Activated B cell treated with CpG ODN at 0.5 μM for 24 hours (primary cell): ENCODE measurements around the gene CAPN15. TPM values are rescaled to one million over a fixed set of nuclear protein-coding genes. Genes with fewer than 3 reads are reported as not detected.
A peak's percentile ranks its signal among the peaks of the same experiment; 100 is the strongest.

Experiments
- ATAC-seq: fragments of 200-7000 bp; cut with Tn5 transposase; one replicate; pipeline ENCODE4 v1.10.0; 2021; ENCODE audit warnings: low read depth, mild to moderate bottlenecking, moderate library complexity
- CTCF ChIA-PET: fragments of 350-600 bp; sonication (Branson Sonifier 250); formaldehyde crosslinking; loops from one replicate; lab custom pipeline; 2021; ENCODE audit warnings: antibody characterized with exemption; lab: Charles Lee
- POLR2A ChIA-PET: fragments of 350-600 bp; sonication (Branson Sonifier 250); formaldehyde crosslinking; loops from one replicate; lab custom pipeline; 2021; ENCODE audit warnings: antibody characterized with exemption; lab: Charles Lee
- DNase-seq: peaks from one replicate; pipeline ENCODE4 v3.0.0; 2022
- H3K27ac Mint-ChIP-seq: one replicate; pipeline ENCODE4 v1.8.0; 2020; ENCODE audit warnings: mixed read lengths
- H3K27me3 Mint-ChIP-seq: one replicate; pipeline ENCODE4 v1.8.0; 2021; ENCODE audit warnings: mixed read lengths
- H3K36me3 Mint-ChIP-seq: one replicate; pipeline ENCODE4 v1.8.0; 2021; ENCODE audit warnings: low read depth, mixed read lengths
- H3K4me1 Mint-ChIP-seq: one replicate; pipeline ENCODE4 v1.8.0; 2021; ENCODE audit warnings: mixed read lengths
- H3K4me3 Mint-ChIP-seq: one replicate; pipeline ENCODE4 v1.8.0; 2020; ENCODE audit warnings: mild to moderate bottlenecking, mixed read lengths
- H3K9me3 Mint-ChIP-seq: one replicate; pipeline ENCODE4 v1.8.0; 2020; ENCODE audit warnings: mixed read lengths
- CTCF ChIP-seq: fragments of 200-600 bp; IDR thresholded peaks from one replicate; pipeline ENCODE4 v1.8.0; 2022; ENCODE audit warnings: antibody characterized with exemption, mild to moderate bottlenecking
- intact Hi-C: fragments of 100-400 bp; cut with micrococcal nuclease; formaldehyde crosslinking; loops from one replicate; pipeline ENCODE4 v1.15.1; 2024
- total RNA-seq: library from RNA; stranded (reverse); gene quantifications from 2 replicates; pipeline ENCODE4 v1.2.3, GENCODE V29; 2022

The CAPN15 gene
- total RNA-seq, 1 donor from 2014 or later = 95.1 TPM

- ChIA-PET CTCF (no interaction called here), POLR2A (no interaction called here)
- H3K9me3 Mint-ChIP-seq = no peaks in the 10 kb centered on the region
- no peak overlapping the region for H3K4me3 Mint-ChIP-seq
- DNase-seq (no peak), ATAC-seq (no peak)
- no peak for TF ChIP-seq CTCF
- H3K4me1 Mint-ChIP-seq = peaks cover 14% of the 10 kb centered on the region
- intact Hi-C loops = no loop called here
- peaks cover 10% of the 10 kb centered on the region for H3K27me3 Mint-ChIP-seq
- no peaks in the 10 kb centered on the region for H3K36me3 Mint-ChIP-seq
- no peak overlapping the region for H3K27ac Mint-ChIP-seq
Measured at GRCh38 chr16:563072-563644, 35.6 kb downstream of the CAPN15 start.

- no peak for ATAC-seq
- intact Hi-C loops = loop anchor here (5.0 kb wide), 1 partner anchor 38 kb away; the partner anchor contains the start of gene CAPN15
- Mint-ChIP-seq H3K36me3 (no peaks in the 10 kb centered on the region), H3K9me3 (no peaks in the 10 kb centered on the region), H3K4me1 (peaks cover 18% of the 10 kb centered on the region), H3K27ac (no peak overlapping the region), H3K4me3 (no peak overlapping the region), H3K27me3 (peaks cover 7% of the 10 kb centered on the region)
- DNase-seq = no peak
- CTCF ChIA-PET = no interaction called here
- TF ChIP-seq CTCF = no peak
- POLR2A ChIA-PET = interaction anchor here (0.6 kb wide), 1 partner anchor 194 kb away, joined by 6 read pairs; no protein-coding TSS in a partner anchor
Measured at GRCh38 chr16:564690-565418, 37.3 kb downstream of the CAPN15 start.

GRCh38 chr16:565419-566330 lies 38.2 kb downstream of the CAPN15 start:
- Mint-ChIP-seq H3K4me1 (peaks cover 23% of the 10 kb centered on the region), H3K27ac (no peak overlapping the region), H3K27me3 (peaks cover 7% of the 10 kb centered on the region), H3K9me3 (no peaks in the 10 kb centered on the region), H3K36me3 (no peaks in the 10 kb centered on the region), H3K4me3 (no peak overlapping the region)
- no peak for TF ChIP-seq CTCF
- DNase-seq (no peak), ATAC-seq (no peak)
- CTCF ChIA-PET = no interaction called here
- intact Hi-C loops = loop anchor here (5.0 kb wide), 1 partner anchor 38 kb away; the partner anchor contains the start of gene CAPN15
- POLR2A ChIA-PET = interaction anchor here (0.6 kb wide), 1 partner anchor 195 kb away, joined by 6 read pairs; no protein-coding TSS in a partner anchor

GRCh38 chr16:566475-567372 lies 39.2 kb downstream of the CAPN15 start, which contains the start of gene NHLRC4:
Gene NHLRC4, plus strand, starts transcription at chr16:567005. Its CDS starts 1,043 bp downstream, at chr16:568048.
- Mint-ChIP-seq H3K4me3 (peak within 1 kb of the TSS; percentile 60), H3K27ac (peak within 1 kb of the TSS; percentile 68), H3K36me3 (peaks cover under 1% of the 10 kb centered on the region), H3K27me3 (peaks cover 7% of the 10 kb centered on the region), H3K4me1 (peaks cover 33% of the 10 kb centered on the region), H3K9me3 (no peaks in the 10 kb centered on the region)
- DNase-seq = peak; percentile 40
- TF ChIP-seq CTCF = no peak
- CTCF ChIA-PET = no interaction called here
- POLR2A ChIA-PET = interaction anchor here (0.5 to 1.4 kb wide), 5 partner anchors 15 to 1702 kb away, joined by 3 to 9 read pairs (median 5); partner anchors contain the start of gene METTL26
- peak; percentile 67 for ATAC-seq
- intact Hi-C loops = loop anchor here (5.0 kb wide), 1 partner anchor 39 kb away; the partner anchor contains the start of gene CAPN15
